H1 (cell line): ENCODE measurements around the gene STK39. TPM values are rescaled to one million over a fixed set of nuclear protein-coding genes. Genes with fewer than 3 reads are reported as not detected.

Experiments used
- CTCF ChIA-PET: fragments of 300-600 bp; sonication (Branson Sonifier 250); formaldehyde crosslinking; loops from one replicate; lab custom pipeline; 2021; ENCODE audit not compliant: partially characterized antibody; lab: Charles Lee
- POLR2A ChIA-PET: fragments of 300-600 bp; sonication (Branson Sonifier 250); formaldehyde crosslinking; loops from one replicate; lab custom pipeline; 2021; ENCODE audit warnings: inconsistent platforms; ENCODE audit not compliant: partially characterized antibody; lab: Charles Lee
- DNase-seq, 2 experiments: peaks; one replicate each; pipeline versions ENCODE4 v3.0.0 to v3.0.0-alpha.2; 2010 to 2022; ENCODE audit warnings: low spot score in 2 of 2, low read depth in 1 of 2, mixed read lengths in 1 of 2
- FAIRE-seq: peaks from 2 replicates; lab custom pipeline; 2011; peaks lifted over from hg19 to GRCh38; lab: Jason Lieb, UNC
- H2AFZ ChIP-seq: 2 replicates; pipeline ENCODE4 v1.8.1; 2012; ENCODE audit warnings: low read length, inconsistent platforms
- H2AK5ac ChIP-seq: 2 replicates; pipeline ENCODE4 v1.6.1; 2013; ENCODE audit warnings: low read depth, low read length
- H2BK120ac ChIP-seq: replicated peaks from 2 replicates; pipeline ENCODE3; 2013; ENCODE audit warnings: low read depth, low read length, inconsistent platforms
- H2BK12ac ChIP-seq: 2 replicates; pipeline ENCODE4 v1.6.1; 2013; ENCODE audit warnings: low read depth, low read length
- H2BK15ac ChIP-seq: 2 replicates; pipeline ENCODE4 v1.6.1; 2013; ENCODE audit warnings: low read length
- H2BK20ac ChIP-seq: 2 replicates; pipeline ENCODE4 v1.6.1; 2013; ENCODE audit warnings: low read length
- H2BK5ac ChIP-seq: 2 replicates; pipeline ENCODE4 v1.6.1; 2013; ENCODE audit warnings: low read depth, low read length
- H3K14ac ChIP-seq: 2 replicates; pipeline ENCODE4 v1.6.1; 2013; ENCODE audit warnings: inconsistent platforms; ENCODE audit not compliant: insufficient read length
- H3K18ac ChIP-seq: 2 replicates; pipeline ENCODE4 v1.6.1; 2013; ENCODE audit warnings: low read length; ENCODE audit errors: extremely low read depth
- H3K23ac ChIP-seq: 2 replicates; pipeline ENCODE4 v1.6.1; 2013; ENCODE audit warnings: inconsistent platforms; ENCODE audit not compliant: insufficient read length
- H3K23me2 ChIP-seq: 2 replicates; pipeline ENCODE4 v1.6.1; 2013; ENCODE audit warnings: low read depth, low read length
- H3K27ac ChIP-seq: 2 replicates; pipeline ENCODE4 v1.6.1; 2011; ENCODE audit warnings: low read depth, low read length, inconsistent platforms
- H3K27me3 ChIP-seq, 4 experiments: replicated peaks in 1 of 4; 1 replicate in 1 of 4; 2 replicates in 3 of 4; pipeline versions ENCODE4 v1.6.1 to v1.8.1; 2011 to 2013; ENCODE audit warnings: low read length in 3 of 4, mild to moderate bottlenecking in 3 of 4, inconsistent platforms in 2 of 4, mixed read lengths in 2 of 4, moderate library complexity in 1 of 4; ENCODE audit not compliant: control insufficient read depth in 3 of 4, insufficient read depth in 3 of 4; ENCODE audit errors: extremely low read depth in 1 of 4
- H3K36me3 ChIP-seq, 4 experiments: 2 replicates each; pipeline versions ENCODE4 v1.6.1 to v1.8.1; 2011 to 2013; ENCODE audit warnings: mild to moderate bottlenecking in 4 of 4, low read length in 3 of 4, moderate library complexity in 2 of 4, control low read depth in 1 of 4, inconsistent platforms in 1 of 4; ENCODE audit not compliant: insufficient read depth in 4 of 4, control insufficient read depth in 2 of 4
- H3K4ac ChIP-seq: replicated peaks from 2 replicates; pipeline ENCODE3; 2013; ENCODE audit warnings: low read length, low read depth, mixed read lengths, inconsistent platforms; ENCODE audit not compliant: insufficient read length
- H3K4me1 ChIP-seq, 4 experiments: replicated peaks in 1 of 4; 1 replicate in 1 of 4; 2 replicates in 3 of 4; pipeline versions ENCODE4 v1.6.1 to v1.8.1; 2011 to 2013; ENCODE audit warnings: low read length in 3 of 4, inconsistent platforms in 2 of 4, mixed read lengths in 1 of 4; ENCODE audit not compliant: insufficient read depth in 4 of 4, control insufficient read depth in 3 of 4
- H3K4me2 ChIP-seq, 2 experiments: 2 replicates each; pipeline versions ENCODE4 v1.6.1 to v1.8.1; 2011 to 2013; ENCODE audit warnings: low read depth in 2 of 2, low read length in 2 of 2, control low read depth in 1 of 2, inconsistent platforms in 1 of 2, mild to moderate bottlenecking in 1 of 2; ENCODE audit not compliant: insufficient read depth in 1 of 2
- H3K4me3 ChIP-seq, 4 experiments: fragments of 200-600, 300-600 bp in 1 of 4; sonication (generic), shearing (Covaris generic), sonication (Bioruptor Twin) in 1 of 4; 2 replicates each; pipeline versions ENCODE4 v1.5.1 to v1.8.1; 2011 to 2016; ENCODE audit warnings: low read length in 4 of 4, low read depth in 3 of 4, control low read depth in 2 of 4, inconsistent platforms in 2 of 4, mild to moderate bottlenecking in 2 of 4, mixed read lengths in 1 of 4, moderate library complexity in 1 of 4; ENCODE audit not compliant: insufficient read depth in 2 of 4; ENCODE audit errors: extremely low read depth in 1 of 4
- H3K56ac ChIP-seq: replicated peaks from 2 replicates; pipeline ENCODE3; 2013; ENCODE audit warnings: low read depth, mild to moderate bottlenecking, mixed read lengths, low read length, inconsistent platforms; ENCODE audit not compliant: insufficient read length
- H3K79me1 ChIP-seq: 2 replicates; pipeline ENCODE4 v1.6.1; 2013; ENCODE audit warnings: low read depth, low read length, control low read depth
- H3K79me2 ChIP-seq, 2 experiments: 2 replicates each; pipeline versions ENCODE4 v1.6.1 to v1.8.1; 2012 to 2013; ENCODE audit warnings: low read length in 2 of 2, mild to moderate bottlenecking in 2 of 2, inconsistent platforms in 1 of 2; ENCODE audit not compliant: insufficient read depth in 2 of 2, control insufficient read depth in 1 of 2
- H3K9ac ChIP-seq, 4 experiments: replicated peaks in 1 of 4; 1 replicate in 1 of 4; 2 replicates in 3 of 4; pipeline versions ENCODE4 v1.6.1 to v1.8.1; 2011 to 2013; ENCODE audit warnings: low read depth in 3 of 4, low read length in 3 of 4, control low read depth in 2 of 4, mild to moderate bottlenecking in 2 of 4, moderate library complexity in 2 of 4, inconsistent platforms in 1 of 4; ENCODE audit errors: extremely low read depth in 1 of 4
- H3K9me3 ChIP-seq, 2 experiments: 2 replicates each; pipeline versions ENCODE4 v1.6.1 to v1.8.1; 2012 to 2013; ENCODE audit warnings: mild to moderate bottlenecking in 2 of 2, moderate library complexity in 2 of 2, control low read depth in 1 of 2, inconsistent platforms in 1 of 2, low read depth in 1 of 2, low read length in 1 of 2, mixed read lengths in 1 of 2; ENCODE audit not compliant: insufficient read depth in 2 of 2
- H4K20me1 ChIP-seq, 2 experiments: replicated peaks in 1 of 2; 2 replicates each; pipeline versions ENCODE3 to v1.8.1; 2011 to 2013; ENCODE audit warnings: inconsistent platforms in 2 of 2, low read length in 2 of 2, mild to moderate bottlenecking in 1 of 2; ENCODE audit not compliant: insufficient read depth in 2 of 2, control insufficient read depth in 1 of 2
- H4K5ac ChIP-seq: 2 replicates; pipeline ENCODE4 v1.6.1; 2013; ENCODE audit warnings: low read length, low read depth, mixed read lengths, inconsistent platforms; ENCODE audit not compliant: insufficient read length
- H4K8ac ChIP-seq: 2 replicates; pipeline ENCODE4 v1.8.0; 2013; ENCODE audit warnings: mild to moderate bottlenecking, moderate library complexity, low read length, inconsistent platforms; ENCODE audit not compliant: insufficient read depth; ENCODE audit errors: extremely low read depth
- H4K91ac ChIP-seq: replicated peaks from 2 replicates; pipeline ENCODE3; 2013; ENCODE audit warnings: low read length, mixed read lengths, inconsistent platforms; ENCODE audit not compliant: insufficient read length
- CHD1 ChIP-seq: IDR thresholded peaks from 2 replicates; pipeline ENCODE4 v1.6.1; 2012; ENCODE audit warnings: low read depth, low read length, improper control_type of control experiment
- RBBP5 ChIP-seq: IDR thresholded peaks from 2 replicates; pipeline ENCODE4 v1.7.1; 2012; ENCODE audit warnings: low read depth, mild to moderate bottlenecking, inconsistent platforms, low read length, moderate library complexity, borderline replicate concordance
- SIN3A ChIP-seq, 2 experiments: IDR thresholded peaks in 1 of 2; conservative IDR thresholded peaks in 1 of 2; 2 replicates each; pipeline ENCODE4 v1.6.1; 2011 to 2012; ENCODE audit warnings: low read length in 2 of 2, improper control_type of control experiment in 1 of 2, low read depth in 1 of 2, mild to moderate bottlenecking in 1 of 2
- WGBS, 2 experiments: shearing (Covaris generic) in 1 of 2; methylation state at CpG; one replicate each; pipeline versions ENCODE4 v1.1.6 to v1.1.7; 2013 to 2015; ENCODE audit warnings: low lambda C conversion rate in 2 of 2, mixed read lengths in 2 of 2, inconsistent platforms in 1 of 2, low coverage in 1 of 2, missing lambda C conversion rate in 1 of 2; ENCODE audit not compliant: insufficient replicate concordance in 2 of 2, insufficient coverage in 1 of 2, insufficient read length in 1 of 2; ENCODE audit errors: extremely low coverage in 1 of 2, missing lambda C conversion rate in 1 of 2; 5-methylcytosine and 5-hydroxymethylcytosine counted together
- polyA plus RNA-seq, 7 experiments: library from polyadenylated mRNA; depleted of rRNA in 3 of 7; stranded (reverse) in 5 of 7; unstranded in 2 of 7; fragments of >200 nt in 5 of 7; fragments of 200-250 nt in 2 of 7; gene quantifications; 1 replicate in 5 of 7; 2 replicates in 1 of 7; 4 replicates in 1 of 7; pipeline versions ENCODE4 v1.2.1 to v1.2.3, GENCODE V29; 2011 to 2013; ENCODE audit warnings: missing spikeins in 2 of 7, mixed read lengths in 2 of 7
- total RNA-seq: library from RNA; stranded (reverse); fragmentation: NEBNext Ultra II Directional; extraction: Animal tissue kit (Norgen Biotek cat#: 25700); gene quantifications from 2 replicates; pipeline ENCODE4 v1.2.1, GENCODE V29; 2021

STK39 gene
- total and polyA plus RNA-seq, 2 of the 8 experiments (the other 6 are each of a cell fraction or from before 2014, with no cell fraction given): 13.7 to 23.8 TPM

DNA sequence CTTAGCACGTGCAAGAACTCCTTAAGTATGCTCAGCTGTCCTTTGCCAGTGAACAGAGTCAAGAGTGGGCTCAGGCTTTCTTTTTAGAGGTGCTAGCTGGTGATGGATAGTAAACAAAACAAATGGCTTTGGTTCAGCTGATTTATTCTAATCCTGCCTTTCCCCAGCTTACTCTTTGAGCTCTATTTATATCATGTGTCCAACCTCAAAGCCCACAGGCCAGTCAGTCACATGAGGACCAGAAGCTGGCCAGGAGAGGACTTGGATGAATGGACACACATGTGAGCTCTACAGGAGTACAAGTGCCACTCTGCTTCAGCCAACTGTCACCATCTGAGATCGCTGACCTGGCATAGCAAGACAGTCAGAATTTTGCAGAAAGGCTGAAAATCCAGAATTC is 59.4 kb downstream of the STK39 start:
- Histone ChIP-seq H4K91ac (no peak overlapping the region), H2AFZ (no peak overlapping the region), H3K4me1 (peaks cover 0 to 13% (median 4%) of the 10 kb centered on the region in 4 experiments; a peak in 4 of 7 replicates), H3K4me3 (no peak overlapping the region), H3K9me3 (no peaks in the 10 kb centered on the region), H3K4me2 (no peak overlapping the region), H3K27me3 (no peaks in the 10 kb centered on the region), H3K4ac (no peak overlapping the region), H3K23me2 (no peaks in the 10 kb centered on the region), H3K79me1 (peaks cover 5% of the 10 kb centered on the region; the same call in 1 of the 2 replicates), H2BK5ac (no peak overlapping the region), H4K5ac (no peak overlapping the region), H2BK20ac (no peak overlapping the region), H2AK5ac (no peak overlapping the region), H4K8ac (no peak overlapping the region), H3K27ac (no peak overlapping the region), H3K9ac (no peak overlapping the region), H3K56ac (no peak overlapping the region), H3K23ac (no peak overlapping the region), H2BK120ac (no peak overlapping the region), H2BK12ac (no peak overlapping the region), H4K20me1 (peaks cover 0 to 2% of the 10 kb centered on the region in 2 experiments), H2BK15ac (no peak overlapping the region), H3K79me2 (no peaks in the 10 kb centered on the region), H3K36me3 (no peaks in the 10 kb centered on the region), H3K18ac (no peak overlapping the region), H3K14ac (no peak overlapping the region)
- DNase-seq (no peak), FAIRE-seq (no peak)
- ChIA-PET POLR2A (no interaction called here), CTCF (interaction anchor here (0.7 kb wide), 1 partner anchor 27 kb away, joined by 3 read pairs; no protein-coding TSS in a partner anchor)
- 79% methylated on average over 2 of the region's 2 CpGs; no CpG with 5 or more reads in 1 of the 2 experiments for WGBS, 2 experiments
- TF ChIP-seq CHD1: no peak
- no peak for TF ChIP-seq SIN3A (conservative IDR thresholded peaks at IDR 0.05 in 1 of 2, IDR thresholded peaks at IDR 0.05 in 1 of 2; ENCODE audit: low read depth in 1 of 2, low read length in 2 of 2)
- TF ChIP-seq RBBP5: no peak
